Measurements from ENCODE around the gene ULBP3. TPM values are rescaled to one million over a fixed set of nuclear protein-coding genes. Genes with fewer than 3 reads are reported as not detected.

The ULBP3 gene
- total and polyA plus RNA-seq, 2 donors (not counting 1 experiment from before 2014, with no cell fraction given), result 10.2 to 18.8 TPM

DNA sequence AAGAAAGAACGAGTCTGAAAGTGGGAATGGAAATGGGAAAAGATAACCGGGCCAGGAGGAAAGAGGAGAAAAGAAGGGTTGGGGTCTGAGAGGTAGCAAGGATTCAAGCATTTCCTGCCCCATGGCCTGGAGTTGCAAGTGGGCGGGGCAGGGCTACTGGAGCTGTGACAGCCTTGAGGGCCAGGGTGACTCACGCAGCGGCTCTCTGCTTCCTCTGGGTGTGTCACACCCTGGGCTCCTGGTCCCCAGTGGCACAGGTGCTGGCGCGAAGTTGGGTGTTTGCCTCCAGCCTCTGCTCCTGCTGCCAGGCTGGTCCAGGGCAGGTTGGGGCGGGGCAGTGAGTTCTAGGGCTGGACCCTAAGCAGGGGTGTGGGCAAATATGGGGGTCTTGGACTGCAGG, 3.3 kb upstream of the ULBP3 start:
- no peak overlapping the region for H3K4me2 ChIP-seq (ENCODE audit: extremely low read depth, insufficient read depth, low read length)
- H3K36me3 ChIP-seq (ENCODE audit: control insufficient read depth, insufficient read depth, low read length), result no peaks in the 10 kb centered on the region
- H3K4me1 ChIP-seq (ENCODE audit: control insufficient read depth, extremely low read depth, insufficient read depth, low read length), result peaks cover 4% of the 10 kb centered on the region
- no peak overlapping the region for H3K9ac ChIP-seq (ENCODE audit: insufficient read depth, low read length)
- DNase-seq (ENCODE audit: low read depth in 2 of 2), result peak; percentile 10 to 54
- no peaks in the 10 kb centered on the region for H3K9me3 ChIP-seq (ENCODE audit: control insufficient read depth, insufficient read depth, low read depth, low read length)
- TF ChIP-seq EZH2 (IDR thresholded peaks at IDR 0.05; ENCODE audit: low read length, missing control alignments), result no peak
- TF ChIP-seq, protein P1, sequence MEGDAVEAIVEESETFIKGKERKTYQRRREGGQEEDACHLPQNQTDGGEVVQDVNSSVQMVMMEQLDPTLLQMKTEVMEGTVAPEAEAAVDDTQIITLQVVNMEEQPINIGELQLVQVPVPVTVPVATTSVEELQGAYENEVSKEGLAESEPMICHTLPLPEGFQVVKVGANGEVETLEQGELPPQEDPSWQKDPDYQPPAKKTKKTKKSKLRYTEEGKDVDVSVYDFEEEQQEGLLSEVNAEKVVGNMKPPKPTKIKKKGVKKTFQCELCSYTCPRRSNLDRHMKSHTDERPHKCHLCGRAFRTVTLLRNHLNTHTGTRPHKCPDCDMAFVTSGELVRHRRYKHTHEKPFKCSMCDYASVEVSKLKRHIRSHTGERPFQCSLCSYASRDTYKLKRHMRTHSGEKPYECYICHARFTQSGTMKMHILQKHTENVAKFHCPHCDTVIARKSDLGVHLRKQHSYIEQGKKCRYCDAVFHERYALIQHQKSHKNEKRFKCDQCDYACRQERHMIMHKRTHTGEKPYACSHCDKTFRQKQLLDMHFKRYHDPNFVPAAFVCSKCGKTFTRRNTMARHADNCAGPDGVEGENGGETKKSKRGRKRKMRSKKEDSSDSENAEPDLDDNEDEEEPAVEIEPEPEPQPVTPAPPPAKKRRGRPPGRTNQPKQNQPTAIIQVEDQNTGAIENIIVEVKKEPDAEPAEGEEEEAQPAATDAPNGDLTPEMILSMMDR (conservative IDR thresholded peaks at IDR 0.05 in 1 of 2, IDR thresholded peaks at IDR 0.05 in 1 of 2; ENCODE audit: low read depth in 1 of 2, low read length in 2 of 2), result no peak
- H4K20me1 ChIP-seq (ENCODE audit: control insufficient read depth, extremely low read depth, insufficient read depth, low read length), result no peaks in the 10 kb centered on the region
- no peaks in the 10 kb centered on the region for H3K79me2 ChIP-seq (ENCODE audit: control insufficient read depth, insufficient read depth, low read length)
- H2AFZ ChIP-seq (ENCODE audit: low read length), result no peak overlapping the region
- H3K27me3 ChIP-seq (ENCODE audit: control insufficient read depth, insufficient read depth, low read length), result peaks cover 2% of the 10 kb centered on the region
- no peak overlapping the region for H3K4me3 ChIP-seq (replicated peaks in 1 of 4; ENCODE audit: control extremely low read depth in 1 of 4, insufficient read depth in 1 of 4, low read depth in 3 of 4, low read length in 4 of 4)
- no peak overlapping the region for H3K27ac ChIP-seq (ENCODE audit: insufficient read depth, low read length)

DNA sequence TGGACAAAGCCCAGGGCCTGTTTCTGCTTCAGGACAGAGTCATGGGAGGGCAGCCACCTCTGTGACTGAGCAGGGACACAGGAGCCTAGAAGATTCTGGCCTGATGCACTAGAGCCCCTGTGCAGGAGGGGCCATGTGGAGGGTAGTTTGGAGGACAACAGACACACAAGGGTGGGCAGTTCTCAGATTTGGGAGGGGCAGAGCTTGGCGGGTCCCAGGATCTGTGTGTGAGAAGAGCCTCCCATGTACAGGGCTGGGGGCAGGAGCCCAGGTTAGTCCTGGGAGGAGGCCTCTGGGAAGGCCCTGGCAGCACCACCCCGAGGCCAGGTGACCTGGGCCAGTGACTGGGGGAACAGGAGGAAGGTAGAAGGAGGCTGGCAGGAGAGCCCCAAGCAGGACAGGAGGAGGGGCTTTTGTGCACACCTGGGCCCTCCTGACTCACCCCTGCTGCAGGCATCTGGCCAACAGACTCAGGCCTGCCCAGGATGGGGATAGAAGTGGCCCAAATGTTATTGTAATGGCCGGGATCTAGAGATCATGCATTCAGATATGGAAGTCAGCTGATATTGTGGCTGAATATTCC, 1.4 kb upstream of the ULBP3 start:
- no peak overlapping the region for H3K9ac ChIP-seq (ENCODE audit: insufficient read depth, low read length)
- H3K9me3 ChIP-seq (ENCODE audit: control insufficient read depth, insufficient read depth, low read depth, low read length), result no peaks in the 10 kb centered on the region
- H3K4me1 ChIP-seq (ENCODE audit: control insufficient read depth, extremely low read depth, insufficient read depth, low read length), result peaks cover 4% of the 10 kb centered on the region

DNA sequence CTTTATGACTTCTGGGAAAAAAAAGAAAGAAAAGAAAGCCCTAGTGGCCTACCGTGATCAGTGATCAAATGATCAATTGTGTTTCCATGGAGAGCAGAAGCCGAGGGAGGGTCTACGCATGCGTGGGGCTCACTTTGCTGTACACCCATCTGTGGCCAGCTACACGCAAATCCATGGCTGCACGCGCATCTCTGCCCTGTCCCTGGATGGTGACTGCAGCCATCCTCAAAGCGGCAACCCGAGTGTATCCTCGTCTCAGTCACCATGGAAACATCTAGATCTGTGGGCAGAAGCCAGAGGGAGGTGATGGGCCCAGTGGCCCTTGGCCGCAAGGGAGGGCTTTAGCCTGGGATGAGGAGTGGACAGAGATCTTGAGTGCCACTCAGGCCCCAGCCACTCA, 785 bp upstream of the ULBP3 start:
- peak; percentile 9 to 21 for DNase-seq (ENCODE audit: low read depth in 2 of 2)
- H3K4me3 ChIP-seq (replicated peaks in 1 of 4; ENCODE audit: control extremely low read depth in 1 of 4, insufficient read depth in 1 of 4, low read depth in 3 of 4, low read length in 4 of 4), result peak overlapping the region in 2 of 4 experiments; percentile 41 to 81
- no peaks in the 10 kb centered on the region for H3K36me3 ChIP-seq (ENCODE audit: control insufficient read depth, insufficient read depth, low read length)
- no peak overlapping the region for H2AFZ ChIP-seq (ENCODE audit: low read length)
- no peak overlapping the region for H3K9ac ChIP-seq (ENCODE audit: insufficient read depth, low read length)
- no peaks in the 10 kb centered on the region for H3K27me3 ChIP-seq (ENCODE audit: control insufficient read depth, insufficient read depth, low read length)
- TF ChIP-seq, protein P1 (conservative IDR thresholded peaks at IDR 0.05 in 1 of 2, IDR thresholded peaks at IDR 0.05 in 1 of 2; ENCODE audit: low read depth in 1 of 2, low read length in 2 of 2), result no peak
- no peak for TF ChIP-seq EZH2 (IDR thresholded peaks at IDR 0.05; ENCODE audit: low read length, missing control alignments)
- no peaks in the 10 kb centered on the region for H3K79me2 ChIP-seq (ENCODE audit: control insufficient read depth, insufficient read depth, low read length)
- no peak overlapping the region for H3K27ac ChIP-seq (ENCODE audit: insufficient read depth, low read length)
- H4K20me1 ChIP-seq (ENCODE audit: control insufficient read depth, extremely low read depth, insufficient read depth, low read length), result no peaks in the 10 kb centered on the region
- H3K4me2 ChIP-seq (ENCODE audit: extremely low read depth, insufficient read depth, low read length), result no peak overlapping the region
- peaks cover 4% of the 10 kb centered on the region for H3K4me1 ChIP-seq (ENCODE audit: control insufficient read depth, extremely low read depth, insufficient read depth, low read length)
- H3K9me3 ChIP-seq (ENCODE audit: control insufficient read depth, insufficient read depth, low read depth, low read length), result no peaks in the 10 kb centered on the region

More for the DNA sequence above, 1.4 kb upstream of the ULBP3 start:
- no peaks in the 10 kb centered on the region for H3K79me2 ChIP-seq (ENCODE audit: control insufficient read depth, insufficient read depth, low read length)
- no peaks in the 10 kb centered on the region for H3K27me3 ChIP-seq (ENCODE audit: control insufficient read depth, insufficient read depth, low read length)
- no peak overlapping the region for H3K4me3 ChIP-seq (replicated peaks in 1 of 4; ENCODE audit: control extremely low read depth in 1 of 4, insufficient read depth in 1 of 4, low read depth in 3 of 4, low read length in 4 of 4)
- no peak overlapping the region for H3K4me2 ChIP-seq (ENCODE audit: extremely low read depth, insufficient read depth, low read length)
- no peaks in the 10 kb centered on the region for H4K20me1 ChIP-seq (ENCODE audit: control insufficient read depth, extremely low read depth, insufficient read depth, low read length)
- H3K36me3 ChIP-seq (ENCODE audit: control insufficient read depth, insufficient read depth, low read length), result no peaks in the 10 kb centered on the region
- DNase-seq (ENCODE audit: low read depth in 2 of 2), result no peak
- H2AFZ ChIP-seq (ENCODE audit: low read length), result no peak overlapping the region
- no peak for TF ChIP-seq EZH2 (IDR thresholded peaks at IDR 0.05; ENCODE audit: low read length, missing control alignments)
- TF ChIP-seq, protein P1 (conservative IDR thresholded peaks at IDR 0.05 in 1 of 2, IDR thresholded peaks at IDR 0.05 in 1 of 2; ENCODE audit: low read depth in 1 of 2, low read length in 2 of 2), result no peak
- no peak overlapping the region for H3K27ac ChIP-seq (ENCODE audit: insufficient read depth, low read length)
